Measurements from ENCODE around the gene EPHB2.

- TF ChIP-seq, protein P1, sequence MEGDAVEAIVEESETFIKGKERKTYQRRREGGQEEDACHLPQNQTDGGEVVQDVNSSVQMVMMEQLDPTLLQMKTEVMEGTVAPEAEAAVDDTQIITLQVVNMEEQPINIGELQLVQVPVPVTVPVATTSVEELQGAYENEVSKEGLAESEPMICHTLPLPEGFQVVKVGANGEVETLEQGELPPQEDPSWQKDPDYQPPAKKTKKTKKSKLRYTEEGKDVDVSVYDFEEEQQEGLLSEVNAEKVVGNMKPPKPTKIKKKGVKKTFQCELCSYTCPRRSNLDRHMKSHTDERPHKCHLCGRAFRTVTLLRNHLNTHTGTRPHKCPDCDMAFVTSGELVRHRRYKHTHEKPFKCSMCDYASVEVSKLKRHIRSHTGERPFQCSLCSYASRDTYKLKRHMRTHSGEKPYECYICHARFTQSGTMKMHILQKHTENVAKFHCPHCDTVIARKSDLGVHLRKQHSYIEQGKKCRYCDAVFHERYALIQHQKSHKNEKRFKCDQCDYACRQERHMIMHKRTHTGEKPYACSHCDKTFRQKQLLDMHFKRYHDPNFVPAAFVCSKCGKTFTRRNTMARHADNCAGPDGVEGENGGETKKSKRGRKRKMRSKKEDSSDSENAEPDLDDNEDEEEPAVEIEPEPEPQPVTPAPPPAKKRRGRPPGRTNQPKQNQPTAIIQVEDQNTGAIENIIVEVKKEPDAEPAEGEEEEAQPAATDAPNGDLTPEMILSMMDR (conservative IDR thresholded peaks at IDR 0.05; ENCODE audit: low read length), result no peak
- no peak for TF ChIP-seq EZH2phosphoT487 (IDR thresholded peaks at IDR 0.05; ENCODE audit: borderline replicate concordance)
Observed at GRCh38 chr1:22754824-22755223, 44.2 kb downstream of the EPHB2 start.

Data from Loucy (cell line).